ENCODE results near the gene RALGDS.

The RALGDS gene

DNA sequence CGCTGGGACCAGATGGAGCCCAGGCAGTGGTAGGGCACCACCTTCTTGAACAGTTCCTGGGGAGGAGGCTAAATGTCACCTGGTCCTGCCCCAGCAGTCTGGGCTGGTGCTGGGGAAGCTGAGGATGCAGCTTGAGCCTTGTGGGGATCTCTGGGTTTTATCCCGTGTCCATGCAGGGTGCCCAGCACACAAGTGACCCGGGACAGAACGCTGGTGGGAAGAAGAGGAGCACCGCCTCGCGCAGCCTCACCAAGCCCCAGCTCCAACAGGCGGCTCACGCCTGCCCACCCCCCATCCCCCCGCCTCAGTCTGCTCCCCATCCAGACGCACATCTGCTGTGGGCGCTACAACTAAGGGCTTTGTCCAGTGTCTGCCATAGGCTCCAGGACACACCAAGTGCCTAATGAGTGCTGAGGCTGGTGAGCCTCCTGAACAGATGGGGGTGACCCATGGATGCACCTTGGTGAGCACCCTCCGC lies 13.8 kb downstream of the RALGDS start:
- Histone ChIP-seq H3K4me3 (replicated peaks; ENCODE audit: insufficient read depth, low read length) (no peak overlapping the region), H3K27me3 (ENCODE audit: insufficient read depth, poor library complexity, severe bottlenecking) (no peaks in the 10 kb centered on the region), H3K27ac (replicated peaks) (no peak overlapping the region)
- no peak for DNase-seq (ENCODE audit: low read depth in 1 of 2, low spot score in 1 of 2)
- TF ChIP-seq, protein P1, sequence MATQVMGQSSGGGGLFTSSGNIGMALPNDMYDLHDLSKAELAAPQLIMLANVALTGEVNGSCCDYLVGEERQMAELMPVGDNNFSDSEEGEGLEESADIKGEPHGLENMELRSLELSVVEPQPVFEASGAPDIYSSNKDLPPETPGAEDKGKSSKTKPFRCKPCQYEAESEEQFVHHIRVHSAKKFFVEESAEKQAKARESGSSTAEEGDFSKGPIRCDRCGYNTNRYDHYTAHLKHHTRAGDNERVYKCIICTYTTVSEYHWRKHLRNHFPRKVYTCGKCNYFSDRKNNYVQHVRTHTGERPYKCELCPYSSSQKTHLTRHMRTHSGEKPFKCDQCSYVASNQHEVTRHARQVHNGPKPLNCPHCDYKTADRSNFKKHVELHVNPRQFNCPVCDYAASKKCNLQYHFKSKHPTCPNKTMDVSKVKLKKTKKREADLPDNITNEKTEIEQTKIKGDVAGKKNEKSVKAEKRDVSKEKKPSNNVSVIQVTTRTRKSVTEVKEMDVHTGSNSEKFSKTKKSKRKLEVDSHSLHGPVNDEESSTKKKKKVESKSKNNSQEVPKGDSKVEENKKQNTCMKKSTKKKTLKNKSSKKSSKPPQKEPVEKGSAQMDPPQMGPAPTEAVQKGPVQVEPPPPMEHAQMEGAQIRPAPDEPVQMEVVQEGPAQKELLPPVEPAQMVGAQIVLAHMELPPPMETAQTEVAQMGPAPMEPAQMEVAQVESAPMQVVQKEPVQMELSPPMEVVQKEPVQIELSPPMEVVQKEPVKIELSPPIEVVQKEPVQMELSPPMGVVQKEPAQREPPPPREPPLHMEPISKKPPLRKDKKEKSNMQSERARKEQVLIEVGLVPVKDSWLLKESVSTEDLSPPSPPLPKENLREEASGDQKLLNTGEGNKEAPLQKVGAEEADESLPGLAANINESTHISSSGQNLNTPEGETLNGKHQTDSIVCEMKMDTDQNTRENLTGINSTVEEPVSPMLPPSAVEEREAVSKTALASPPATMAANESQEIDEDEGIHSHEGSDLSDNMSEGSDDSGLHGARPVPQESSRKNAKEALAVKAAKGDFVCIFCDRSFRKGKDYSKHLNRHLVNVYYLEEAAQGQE (IDR thresholded peaks at IDR 0.05; ENCODE audit: insufficient replicate concordance, low read depth): no peak
- TF ChIP-seq SPI1 (IDR thresholded peaks at IDR 0.05; ENCODE audit: borderline replicate concordance, low read depth) (no peak), GABPA (IDR thresholded peaks at IDR 0.05; ENCODE audit: low read depth) (no peak), POLR2AphosphoS5 (IDR thresholded peaks at IDR 0.05; ENCODE audit: low read depth) (no peak)
- TF ChIP-seq, protein P2, sequence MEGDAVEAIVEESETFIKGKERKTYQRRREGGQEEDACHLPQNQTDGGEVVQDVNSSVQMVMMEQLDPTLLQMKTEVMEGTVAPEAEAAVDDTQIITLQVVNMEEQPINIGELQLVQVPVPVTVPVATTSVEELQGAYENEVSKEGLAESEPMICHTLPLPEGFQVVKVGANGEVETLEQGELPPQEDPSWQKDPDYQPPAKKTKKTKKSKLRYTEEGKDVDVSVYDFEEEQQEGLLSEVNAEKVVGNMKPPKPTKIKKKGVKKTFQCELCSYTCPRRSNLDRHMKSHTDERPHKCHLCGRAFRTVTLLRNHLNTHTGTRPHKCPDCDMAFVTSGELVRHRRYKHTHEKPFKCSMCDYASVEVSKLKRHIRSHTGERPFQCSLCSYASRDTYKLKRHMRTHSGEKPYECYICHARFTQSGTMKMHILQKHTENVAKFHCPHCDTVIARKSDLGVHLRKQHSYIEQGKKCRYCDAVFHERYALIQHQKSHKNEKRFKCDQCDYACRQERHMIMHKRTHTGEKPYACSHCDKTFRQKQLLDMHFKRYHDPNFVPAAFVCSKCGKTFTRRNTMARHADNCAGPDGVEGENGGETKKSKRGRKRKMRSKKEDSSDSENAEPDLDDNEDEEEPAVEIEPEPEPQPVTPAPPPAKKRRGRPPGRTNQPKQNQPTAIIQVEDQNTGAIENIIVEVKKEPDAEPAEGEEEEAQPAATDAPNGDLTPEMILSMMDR (IDR thresholded peaks at IDR 0.05; ENCODE audit: insufficient read depth, low read length): no peak

DNA sequence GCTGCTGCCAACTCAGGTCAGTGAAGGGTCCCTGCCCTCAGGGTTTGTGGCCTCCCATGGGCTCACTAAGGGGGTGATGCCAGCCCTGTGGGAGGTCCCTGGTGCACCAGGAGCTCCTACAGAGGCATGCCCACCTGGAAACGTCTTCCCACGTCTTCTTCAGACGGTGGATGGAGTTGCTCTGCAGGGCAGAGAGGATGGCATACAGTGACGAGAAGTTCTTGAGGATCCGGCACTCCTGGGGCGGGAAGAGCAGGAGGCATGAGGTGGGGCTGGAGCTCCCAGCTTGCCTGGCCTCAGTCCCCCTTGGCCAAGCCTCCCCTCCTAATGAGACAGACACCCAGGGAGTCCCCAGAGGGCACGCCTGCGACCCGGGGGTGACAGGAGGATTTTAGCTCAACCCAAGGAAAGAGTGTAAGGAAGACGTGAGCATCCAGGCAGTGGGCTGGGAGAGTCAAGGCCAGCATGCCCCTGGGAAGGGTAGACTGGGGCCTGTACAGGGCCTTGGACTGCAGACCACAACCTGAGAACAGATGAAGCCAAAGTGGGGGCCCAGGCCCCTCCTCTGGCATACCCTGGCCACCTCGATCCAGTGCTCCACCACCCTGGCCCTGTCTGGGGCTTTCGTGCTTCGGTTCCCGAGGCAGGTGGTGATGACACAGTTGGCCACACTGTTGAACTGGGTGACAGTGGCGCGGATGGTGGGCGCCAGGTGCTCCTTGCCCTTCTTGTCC lies 14.4 kb downstream of the RALGDS start:
- Histone ChIP-seq H3K4me3 (replicated peaks; ENCODE audit: insufficient read depth, low read length) (no peak overlapping the region), H3K27ac (replicated peaks) (no peak overlapping the region), H3K27me3 (ENCODE audit: insufficient read depth, poor library complexity, severe bottlenecking) (no peaks in the 10 kb centered on the region)
- TF ChIP-seq, protein P1 (IDR thresholded peaks at IDR 0.05; ENCODE audit: insufficient replicate concordance, low read depth): no peak
- TF ChIP-seq GABPA (IDR thresholded peaks at IDR 0.05; ENCODE audit: low read depth) (no peak), POLR2AphosphoS5 (IDR thresholded peaks at IDR 0.05; ENCODE audit: low read depth) (no peak), SPI1 (IDR thresholded peaks at IDR 0.05; ENCODE audit: borderline replicate concordance, low read depth) (no peak)
- TF ChIP-seq, protein P2 (IDR thresholded peaks at IDR 0.05; ENCODE audit: insufficient read depth, low read length): no peak
- DNase-seq (ENCODE audit: low read depth in 1 of 2, low spot score in 1 of 2): no peak

DNA sequence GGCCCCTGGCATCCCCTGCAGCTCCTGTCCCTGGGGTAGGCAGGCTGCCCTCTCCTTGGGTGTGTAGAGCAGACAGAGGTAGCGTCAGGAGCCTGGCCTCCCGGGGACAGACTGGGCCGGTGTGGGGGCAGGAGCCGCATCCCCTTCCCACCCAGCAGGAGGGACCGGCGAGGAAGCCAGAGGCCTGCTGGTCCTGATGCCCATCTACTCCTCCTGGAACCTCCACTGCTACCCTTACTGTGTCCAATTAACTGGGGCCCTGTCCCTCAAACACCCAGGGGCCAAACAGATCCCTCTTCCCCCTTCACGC lies 15.6 kb downstream of the RALGDS start:
- no peak for TF ChIP-seq GABPA (IDR thresholded peaks at IDR 0.05; ENCODE audit: low read depth)
- no peak for TF ChIP-seq SPI1 (IDR thresholded peaks at IDR 0.05; ENCODE audit: borderline replicate concordance, low read depth)

DNA sequence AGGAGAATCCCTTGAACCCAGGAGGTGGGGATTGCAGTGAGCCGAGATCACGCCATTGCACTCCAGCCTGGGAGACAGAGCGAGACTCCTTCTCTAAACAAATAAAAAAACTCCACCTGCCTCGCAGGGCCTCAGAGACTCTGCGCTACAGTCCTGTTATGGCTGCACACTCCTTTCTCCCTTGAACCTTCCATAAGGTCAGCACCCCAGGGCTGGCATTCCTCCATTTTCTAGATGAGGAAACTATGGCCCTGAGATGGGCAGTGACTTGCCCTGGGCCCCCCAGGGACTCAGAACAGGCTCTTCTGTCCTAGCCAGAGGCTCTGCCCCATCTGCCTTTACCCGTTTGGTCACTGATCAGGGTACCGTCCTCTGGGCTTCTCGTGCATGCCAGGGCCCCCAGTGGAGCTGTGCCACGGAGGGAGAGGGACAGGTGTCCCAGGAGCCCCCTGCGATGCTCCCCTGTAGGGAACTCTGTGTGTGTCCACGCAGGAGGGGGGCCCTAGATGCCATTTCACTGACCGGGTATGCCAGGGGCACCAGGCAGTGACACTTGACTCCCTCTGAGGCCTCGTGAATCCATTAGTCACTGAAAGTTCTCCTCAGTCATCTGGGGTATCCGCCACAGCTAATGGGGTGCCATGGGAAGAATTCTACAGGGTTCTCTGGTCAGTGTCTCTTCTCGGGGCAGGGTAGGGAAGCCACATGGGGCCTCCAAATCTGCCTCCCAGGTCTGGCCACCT lies 16.2 kb downstream of the RALGDS start:
- no peak for DNase-seq (ENCODE audit: low read depth in 1 of 2, low spot score in 1 of 2)
- no peaks in the 10 kb centered on the region for H3K27me3 ChIP-seq (ENCODE audit: insufficient read depth, poor library complexity, severe bottlenecking)
- TF ChIP-seq POLR2AphosphoS5 (IDR thresholded peaks at IDR 0.05; ENCODE audit: low read depth) (no peak), SPI1 (IDR thresholded peaks at IDR 0.05; ENCODE audit: borderline replicate concordance, low read depth) (no peak), GABPA (IDR thresholded peaks at IDR 0.05; ENCODE audit: low read depth) (no peak)
- TF ChIP-seq, protein P1 (IDR thresholded peaks at IDR 0.05; ENCODE audit: insufficient replicate concordance, low read depth): no peak
- TF ChIP-seq, protein P2 (IDR thresholded peaks at IDR 0.05; ENCODE audit: insufficient read depth, low read length): no peak
- no peak overlapping the region for H3K4me3 ChIP-seq (replicated peaks; ENCODE audit: insufficient read depth, low read length)
- no peak overlapping the region for H3K27ac ChIP-seq (replicated peaks)

More for the DNA sequence above, 15.6 kb downstream of the RALGDS start:
- no peak for DNase-seq (ENCODE audit: low read depth in 1 of 2, low spot score in 1 of 2)
- H3K27me3 ChIP-seq (ENCODE audit: insufficient read depth, poor library complexity, severe bottlenecking): no peaks in the 10 kb centered on the region
- no peak overlapping the region for H3K27ac ChIP-seq (replicated peaks)
- no peak overlapping the region for H3K4me3 ChIP-seq (replicated peaks; ENCODE audit: insufficient read depth, low read length)
